Endothelial cell (in vitro differentiated cells): ENCODE results near the gene RAPGEF3. TPM values are rescaled to one million over a fixed set of nuclear protein-coding genes. Genes with fewer than 3 reads are reported as not detected.

Experiments
- DNase-seq: peaks from one replicate; pipeline ENCODE4 v3.0.0; 2021; ENCODE audit warnings: low spot score
- H3K27ac Mint-ChIP-seq: one replicate; pipeline ENCODE4 v1.8.0; 2021; ENCODE audit warnings: mixed read lengths, inconsistent platforms; ENCODE audit not compliant: unreplicated experiment
- H3K27me3 Mint-ChIP-seq: one replicate; pipeline ENCODE4 v1.8.0; 2021; ENCODE audit warnings: mild to moderate bottlenecking, moderate library complexity, mixed read lengths, inconsistent platforms; ENCODE audit not compliant: unreplicated experiment
- H3K36me3 Mint-ChIP-seq: one replicate; pipeline ENCODE4 v1.8.0; 2021; ENCODE audit warnings: mild to moderate bottlenecking, low read depth, mixed read lengths, inconsistent platforms; ENCODE audit not compliant: unreplicated experiment
- H3K4me1 Mint-ChIP-seq: one replicate; pipeline ENCODE4 v1.8.0; 2021; ENCODE audit warnings: mild to moderate bottlenecking, mixed read lengths, inconsistent platforms; ENCODE audit not compliant: unreplicated experiment
- H3K4me3 Mint-ChIP-seq: one replicate; pipeline ENCODE4 v1.8.0; 2021; ENCODE audit warnings: mild to moderate bottlenecking, mixed read lengths, inconsistent platforms; ENCODE audit not compliant: unreplicated experiment
- H3K9me3 Mint-ChIP-seq: one replicate; pipeline ENCODE4 v1.8.0; 2021; ENCODE audit warnings: mixed read lengths, inconsistent platforms; ENCODE audit not compliant: unreplicated experiment
- CTCF ChIP-seq: fragments of 200-600 bp; sonication (generic); IDR thresholded peaks from one replicate; pipeline ENCODE4 v1.5.0; 2021; ENCODE audit warnings: antibody characterized with exemption; ENCODE audit not compliant: unreplicated experiment
- total RNA-seq: library from RNA; stranded (reverse); fragmentation: NEBNext Ultra II Directional; extraction: Animal tissue kit (Norgen Biotek cat#: 25700); gene quantifications from one replicate; pipeline ENCODE4 v1.2.1, GENCODE V29; 2021; ENCODE audit not compliant: unreplicated experiment

RAPGEF3 gene
- total RNA-seq, 1 donor from 2014 or later, result 81.5 TPM

- Mint-ChIP-seq H3K4me1 (peaks cover 11% of the 10 kb centered on the region), H3K4me3 (no peak overlapping the region), H3K9me3 (no peaks in the 10 kb centered on the region), H3K36me3 (peaks cover 66% of the 10 kb centered on the region), H3K27ac (no peak overlapping the region), H3K27me3 (peaks cover 43% of the 10 kb centered on the region)
- TF ChIP-seq CTCF, result no peak
- no peak for DNase-seq
Observed at GRCh38 chr12:47790676-47791350, 32.1 kb upstream of the RAPGEF3 start.

GRCh38 chr12:47789712-47790489 lies 31.2 kb upstream of the RAPGEF3 start:
- Mint-ChIP-seq H3K9me3 (no peaks in the 10 kb centered on the region), H3K27ac (peak overlapping the region; percentile 77), H3K36me3 (peaks cover 70% of the 10 kb centered on the region)

GRCh38 chr12:47789141-47789540 lies 30.5 kb upstream of the RAPGEF3 start:
- H3K36me3 Mint-ChIP-seq, result peaks cover 71% of the 10 kb centered on the region
- peaks cover 5% of the 10 kb centered on the region for H3K4me1 Mint-ChIP-seq
- no peak for DNase-seq
- TF ChIP-seq CTCF, result no peak
- H3K27ac Mint-ChIP-seq, result no peak overlapping the region
- H3K27me3 Mint-ChIP-seq, result peaks cover 47% of the 10 kb centered on the region
- no peaks in the 10 kb centered on the region for H3K9me3 Mint-ChIP-seq
- H3K4me3 Mint-ChIP-seq, result no peak overlapping the region

More at GRCh38 chr12:47789712-47790489, 31.2 kb upstream of the RAPGEF3 start:
- DNase-seq, result no peak
- no peak for TF ChIP-seq CTCF
- Mint-ChIP-seq H3K4me3 (no peak overlapping the region), H3K27me3 (peaks cover 46% of the 10 kb centered on the region), H3K4me1 (peaks cover 9% of the 10 kb centered on the region)

GRCh38 chr12:47787596-47788319 lies 29.1 kb upstream of the RAPGEF3 start:
- peaks cover under 1% of the 10 kb centered on the region for H3K4me1 Mint-ChIP-seq
- peaks cover 65% of the 10 kb centered on the region for H3K36me3 Mint-ChIP-seq
- no peaks in the 10 kb centered on the region for H3K9me3 Mint-ChIP-seq
- peaks cover 40% of the 10 kb centered on the region for H3K27me3 Mint-ChIP-seq
- peak overlapping the region; percentile 64 for H3K27ac Mint-ChIP-seq
- TF ChIP-seq CTCF, result no peak
- DNase-seq, result no peak
- H3K4me3 Mint-ChIP-seq, result peak overlapping the region; percentile 74
